Activated naive CD8-positive, alpha-beta T cell treated with anti-CD3 and anti-CD28 coated beads for 36 hours (primary cell): Measurements from ENCODE around the gene GABRB2. TPM values are rescaled to one million over a fixed set of nuclear protein-coding genes. Genes with fewer than 3 reads are reported as not detected.
"Not testable (repeated sequence)": the region's sequence is repeated elsewhere in the genome, so short reads cannot be mapped to it uniquely, and the experiment has no call there.

Experiments used
- DNase-seq: peaks from one replicate; pipeline ENCODE4 v3.0.0; 2021
- H3K27ac Mint-ChIP-seq: one replicate; pipeline ENCODE4 v1.8.0; 2022; ENCODE audit warnings: mild to moderate bottlenecking, moderate library complexity, mixed read lengths
- H3K27me3 Mint-ChIP-seq: one replicate; pipeline ENCODE4 v1.8.0; 2022; ENCODE audit warnings: mild to moderate bottlenecking, mixed read lengths
- H3K36me3 Mint-ChIP-seq: one replicate; pipeline ENCODE4 v1.8.0; 2021; ENCODE audit warnings: mild to moderate bottlenecking, mixed read lengths
- H3K4me1 Mint-ChIP-seq: one replicate; pipeline ENCODE4 v1.8.0; 2021; ENCODE audit warnings: mixed read lengths
- H3K4me3 Mint-ChIP-seq: one replicate; pipeline ENCODE4 v1.8.0; 2022; ENCODE audit warnings: mild to moderate bottlenecking, moderate library complexity, mixed read lengths
- H3K9me3 Mint-ChIP-seq: one replicate; pipeline ENCODE4 v1.8.0; 2022; ENCODE audit warnings: mixed read lengths
- total RNA-seq, 2 experiments: library from RNA; stranded (reverse); gene quantifications; one replicate each; pipeline ENCODE4 v1.2.3, GENCODE V29; 2021

Gene GABRB2
- total RNA-seq, 2 experiments from 2014 or later: not detected

GRCh38 chr5:161530700-161531099 lies 15.8 kb downstream of the GABRB2 start:
- no peak overlapping the region for H3K27ac Mint-ChIP-seq
- no peaks in the 10 kb centered on the region for H3K27me3 Mint-ChIP-seq
- no peaks in the 10 kb centered on the region for H3K36me3 Mint-ChIP-seq
- no peak for DNase-seq
- no peaks in the 10 kb centered on the region for H3K9me3 Mint-ChIP-seq
- no peaks in the 10 kb centered on the region for H3K4me1 Mint-ChIP-seq
- H3K4me3 Mint-ChIP-seq: no peak overlapping the region

- H3K27ac Mint-ChIP-seq: no peak overlapping the region
- H3K9me3 Mint-ChIP-seq: peaks cover 6% of the 10 kb centered on the region
- H3K4me1 Mint-ChIP-seq: no peaks in the 10 kb centered on the region
- no peaks in the 10 kb centered on the region for H3K27me3 Mint-ChIP-seq
- DNase-seq: no peak
- no peak overlapping the region for H3K4me3 Mint-ChIP-seq
- no peaks in the 10 kb centered on the region for H3K36me3 Mint-ChIP-seq
Observed at GRCh38 chr5:161513942-161514341, 32.6 kb downstream of the GABRB2 start.

GRCh38 chr5:161507591-161507990 lies 38.9 kb downstream of the GABRB2 start:
- H3K27ac Mint-ChIP-seq: no peak overlapping the region
- no peaks in the 10 kb centered on the region for H3K9me3 Mint-ChIP-seq
- no peaks in the 10 kb centered on the region for H3K36me3 Mint-ChIP-seq
- H3K4me3 Mint-ChIP-seq: no peak overlapping the region
- no peak for DNase-seq
- H3K4me1 Mint-ChIP-seq: no peaks in the 10 kb centered on the region
- H3K27me3 Mint-ChIP-seq: no peaks in the 10 kb centered on the region

- H3K27me3 Mint-ChIP-seq, H3K36me3 Mint-ChIP-seq, DNase-seq, H3K4me1 Mint-ChIP-seq, H3K27ac Mint-ChIP-seq, H3K9me3 Mint-ChIP-seq, H3K4me3 Mint-ChIP-seq: not testable (repeated sequence)
Observed at GRCh38 chr5:161505160-161505559, 41.4 kb downstream of the GABRB2 start.

GRCh38 chr5:161498531-161498930 lies 48.0 kb downstream of the GABRB2 start:
- Mint-ChIP-seq H3K4me3 (no peak overlapping the region), H3K27me3 (no peaks in the 10 kb centered on the region), H3K36me3 (no peaks in the 10 kb centered on the region), H3K4me1 (no peaks in the 10 kb centered on the region), H3K27ac (no peak overlapping the region), H3K9me3 (peaks cover 3% of the 10 kb centered on the region)
- DNase-seq: no peak

GRCh38 chr5:161483721-161484120 lies 62.8 kb downstream of the GABRB2 start:
- Mint-ChIP-seq H3K36me3 (no peaks in the 10 kb centered on the region), H3K9me3 (no peaks in the 10 kb centered on the region), H3K4me3 (no peak overlapping the region), H3K27me3 (no peaks in the 10 kb centered on the region), H3K4me1 (no peaks in the 10 kb centered on the region), H3K27ac (no peak overlapping the region)
- DNase-seq: no peak

GRCh38 chr5:161481922-161482321 lies 64.6 kb downstream of the GABRB2 start:
- Mint-ChIP-seq H3K9me3 (no peaks in the 10 kb centered on the region), H3K4me1 (no peaks in the 10 kb centered on the region), H3K27me3 (no peaks in the 10 kb centered on the region), H3K4me3 (no peak overlapping the region), H3K27ac (no peak overlapping the region), H3K36me3 (no peaks in the 10 kb centered on the region)
- no peak for DNase-seq

- Mint-ChIP-seq H3K36me3 (no peaks in the 10 kb centered on the region), H3K27me3 (no peaks in the 10 kb centered on the region), H3K27ac (no peak overlapping the region), H3K9me3 (peaks cover 4% of the 10 kb centered on the region), H3K4me3 (no peak overlapping the region), H3K4me1 (no peaks in the 10 kb centered on the region)
- DNase-seq: no peak
Observed at GRCh38 chr5:161471211-161471950, 75.1 kb downstream of the GABRB2 start.

GRCh38 chr5:161467703-161468102 lies 78.8 kb downstream of the GABRB2 start:
- no peak overlapping the region for H3K27ac Mint-ChIP-seq
- H3K4me1 Mint-ChIP-seq: no peaks in the 10 kb centered on the region
- no peaks in the 10 kb centered on the region for H3K27me3 Mint-ChIP-seq
- peaks cover 2% of the 10 kb centered on the region for H3K9me3 Mint-ChIP-seq
- H3K4me3 Mint-ChIP-seq: no peak overlapping the region
- H3K36me3 Mint-ChIP-seq: no peaks in the 10 kb centered on the region
- no peak for DNase-seq

GRCh38 chr5:161460741-161461140 lies 85.8 kb downstream of the GABRB2 start:
- no peak for DNase-seq
- no peak overlapping the region for H3K27ac Mint-ChIP-seq
- no peaks in the 10 kb centered on the region for H3K27me3 Mint-ChIP-seq
- no peaks in the 10 kb centered on the region for H3K4me1 Mint-ChIP-seq
- H3K4me3 Mint-ChIP-seq: no peak overlapping the region
- no peaks in the 10 kb centered on the region for H3K36me3 Mint-ChIP-seq
- peaks cover 2% of the 10 kb centered on the region for H3K9me3 Mint-ChIP-seq

GRCh38 chr5:161446655-161447054 lies 99.9 kb downstream of the GABRB2 start:
- Mint-ChIP-seq H3K27ac (no peak overlapping the region), H3K36me3 (no peaks in the 10 kb centered on the region), H3K4me1 (no peaks in the 10 kb centered on the region), H3K4me3 (no peak overlapping the region), H3K9me3 (peaks cover 5% of the 10 kb centered on the region), H3K27me3 (no peaks in the 10 kb centered on the region)
- DNase-seq: no peak

GRCh38 chr5:161442471-161442870 lies 104.1 kb downstream of the GABRB2 start:
- no peaks in the 10 kb centered on the region for H3K27me3 Mint-ChIP-seq
- no peaks in the 10 kb centered on the region for H3K4me1 Mint-ChIP-seq
- H3K4me3 Mint-ChIP-seq: no peak overlapping the region
- no peak for DNase-seq
- H3K27ac Mint-ChIP-seq: no peak overlapping the region
- no peaks in the 10 kb centered on the region for H3K36me3 Mint-ChIP-seq
- H3K9me3 Mint-ChIP-seq: peaks cover 7% of the 10 kb centered on the region

- DNase-seq: no peak
- Mint-ChIP-seq H3K36me3 (no peaks in the 10 kb centered on the region), H3K27me3 (no peaks in the 10 kb centered on the region), H3K27ac (no peak overlapping the region), H3K4me1 (no peaks in the 10 kb centered on the region), H3K9me3 (no peaks in the 10 kb centered on the region), H3K4me3 (no peak overlapping the region)
Observed at GRCh38 chr5:161432798-161433197, 113.7 kb downstream of the GABRB2 start.

GRCh38 chr5:161431963-161432362 lies 114.6 kb downstream of the GABRB2 start:
- Mint-ChIP-seq H3K27me3 (no peaks in the 10 kb centered on the region), H3K9me3 (no peaks in the 10 kb centered on the region), H3K27ac (no peak overlapping the region), H3K36me3 (no peaks in the 10 kb centered on the region), H3K4me3 (no peak overlapping the region), H3K4me1 (no peaks in the 10 kb centered on the region)
- no peak for DNase-seq

- H3K27ac Mint-ChIP-seq: no peak overlapping the region
- no peaks in the 10 kb centered on the region for H3K36me3 Mint-ChIP-seq
- H3K4me3 Mint-ChIP-seq: no peak overlapping the region
- no peaks in the 10 kb centered on the region for H3K4me1 Mint-ChIP-seq
- no peak for DNase-seq
- H3K9me3 Mint-ChIP-seq: no peaks in the 10 kb centered on the region
- H3K27me3 Mint-ChIP-seq: no peaks in the 10 kb centered on the region
Observed at GRCh38 chr5:161421067-161421466, 125.5 kb downstream of the GABRB2 start.

GRCh38 chr5:161420521-161420920 lies 126.0 kb downstream of the GABRB2 start:
- Mint-ChIP-seq H3K27me3 (no peaks in the 10 kb centered on the region), H3K4me1 (no peaks in the 10 kb centered on the region), H3K36me3 (no peaks in the 10 kb centered on the region), H3K4me3 (no peak overlapping the region), H3K27ac (no peak overlapping the region), H3K9me3 (no peaks in the 10 kb centered on the region)
- no peak for DNase-seq
